HepG2 (cell line): ENCODE measurements around the gene TGM3. TPM values are rescaled to one million over a fixed set of nuclear protein-coding genes. Genes with fewer than 3 reads are reported as not detected.

Experiments
- FOXJ3 ChIP-seq: sonication (generic); formaldehyde crosslinking; IDR thresholded peaks from 2 replicates; pipeline ENCODE4 v1.4.0; 2020; ENCODE audit warnings: missing genetic modification reagents, mild to moderate bottlenecking, borderline replicate concordance
- HNRNPLL ChIP-seq: fragments of 200-400 bp; formaldehyde crosslinking; IDR thresholded peaks from 2 replicates; pipeline ENCODE4 v1.6.1; 2017; ENCODE audit warnings: mild to moderate bottlenecking, low read depth, low read length; ENCODE audit not compliant: poor library complexity, severe bottlenecking
- KAT8 ChIP-seq: IDR thresholded peaks from 2 replicates; pipeline ENCODE4 v1.6.1; 2016; ENCODE audit warnings: missing genetic modification reagents, missing compliant biosample characterization
- KDM1A ChIP-seq: IDR thresholded peaks from 2 replicates; pipeline ENCODE4 v1.6.1; 2016; ENCODE audit warnings: missing compliant biosample characterization
- KDM3A ChIP-seq: IDR thresholded peaks from 2 replicates; pipeline ENCODE4 v1.6.1; 2018; ENCODE audit warnings: low read depth, missing compliant biosample characterization
- KLF15 ChIP-seq: sonication (generic); formaldehyde crosslinking; IDR thresholded peaks from 2 replicates; pipeline ENCODE4 v1.8.1; 2023; ENCODE audit warnings: borderline replicate concordance, mild to moderate bottlenecking, inconsistent platforms, missing genetic modification reagents, mixed read lengths
- MXD4 ChIP-seq: IDR thresholded peaks from 2 replicates; pipeline ENCODE4 v1.6.1; 2016; ENCODE audit warnings: mild to moderate bottlenecking, missing biosample characterization, missing genetic modification reagents
- PLRG1 ChIP-seq: fragments of 450-650 bp; conservative IDR thresholded peaks from 2 replicates; pipeline ENCODE4 v1.6.1; 2016
- RXRB ChIP-seq: IDR thresholded peaks from 2 replicates; pipeline ENCODE4 v1.6.1; 2016; ENCODE audit warnings: borderline replicate concordance, missing genetic modification reagents, missing compliant biosample characterization
- SAFB2 ChIP-seq: sonication (generic); formaldehyde crosslinking; IDR thresholded peaks from 2 replicates; pipeline ENCODE4 v1.5.1; 2020; ENCODE audit warnings: missing genetic modification reagents, low read depth, mild to moderate bottlenecking, borderline replicate concordance
- SMAD9 ChIP-seq: sonication (generic); formaldehyde crosslinking; IDR thresholded peaks from 2 replicates; pipeline ENCODE4 v1.5.1; 2020; ENCODE audit warnings: mild to moderate bottlenecking, missing genetic modification reagents
- SOX6 ChIP-seq, 2 experiments: fragments of 450-650 bp in 1 of 2; sonication (generic) in 1 of 2; formaldehyde crosslinking in 1 of 2; IDR thresholded peaks; 2 replicates each; pipeline versions ENCODE4 v1.4.0 to v1.6.1; 2017 to 2020; ENCODE audit warnings: antibody characterized with exemption in 1 of 2, mild to moderate bottlenecking in 1 of 2, missing genetic modification reagents in 1 of 2
- SP1 ChIP-seq, 2 experiments: fragments of 450-650 bp in 1 of 2; sonication (generic) in 1 of 2; formaldehyde crosslinking in 1 of 2; IDR thresholded peaks; 2 replicates each; pipeline versions ENCODE4 v1.4.0 to v1.6.1; 2016 to 2020; ENCODE audit warnings: missing genetic modification reagents in 1 of 2
- ZFP36L2 ChIP-seq: sonication (generic); formaldehyde crosslinking; IDR thresholded peaks from 2 replicates; pipeline ENCODE4 v1.4.0; 2020; ENCODE audit warnings: missing genetic modification reagents
- ZMYM3 ChIP-seq: sonication (generic); formaldehyde crosslinking; IDR thresholded peaks from 2 replicates; pipeline ENCODE4 v1.5.1; 2020; ENCODE audit warnings: mild to moderate bottlenecking, missing genetic modification reagents
- ZNF143 ChIP-seq: sonication (generic); formaldehyde crosslinking; IDR thresholded peaks from 2 replicates; pipeline ENCODE4 v1.4.0; 2020; ENCODE audit warnings: missing genetic modification reagents
- ZNF331 ChIP-seq: sonication (generic); formaldehyde crosslinking; IDR thresholded peaks from 2 replicates; pipeline ENCODE4 v1.4.0; 2020; ENCODE audit warnings: missing genetic modification reagents
- ZNF567 ChIP-seq: sonication (generic); formaldehyde crosslinking; IDR thresholded peaks from 2 replicates; pipeline ENCODE4 v1.8.1; 2023; ENCODE audit warnings: mild to moderate bottlenecking, missing genetic modification reagents, borderline replicate concordance
- polyA plus RNA-seq, 8 experiments: library from polyadenylated mRNA; depleted of rRNA in 3 of 8; stranded (reverse) in 7 of 8; unstranded in 1 of 8; fragments of >200 nt; fragmentation: Illumina TruSeq in 4 of 8; extraction: Trizol in 4 of 8; gene quantifications; 2 replicates each; pipeline versions ENCODE4 v1.2.1 to v1.2.3, GENCODE V29; 2011 to 2016; ENCODE audit warnings: low read depth in 4 of 8, missing spikeins in 1 of 8, mixed read lengths in 1 of 8; ENCODE audit not compliant: insufficient read depth in 1 of 8
- total RNA-seq, 5 experiments: library from RNA; depleted of rRNA; stranded (reverse); fragments of >200 nt; fragmentation: Illumina TruSeq; extraction: Trizol; gene quantifications; 2 replicates each; pipeline ENCODE4 v1.2.3, GENCODE V29; 2016; ENCODE audit warnings: low read depth in 1 of 5
- TF ChIP-seq, protein P1 (sequence below): sonication (generic); formaldehyde crosslinking; IDR thresholded peaks from 2 replicates; pipeline ENCODE4 v1.9.0; 2022; ENCODE audit warnings: missing genetic modification reagents, mild to moderate bottlenecking, borderline replicate concordance
- TF ChIP-seq, protein P2 (sequence below): sonication (generic); formaldehyde crosslinking; IDR thresholded peaks from 2 replicates; pipeline ENCODE4 v1.4.0; 2020; ENCODE audit warnings: mild to moderate bottlenecking, missing genetic modification reagents
- TF ChIP-seq, protein P3 (sequence below): sonication (generic); formaldehyde crosslinking; conservative IDR thresholded peaks from 2 replicates; pipeline ENCODE4 v1.4.0; 2020; ENCODE audit warnings: mild to moderate bottlenecking, missing genetic modification reagents, moderate library complexity
- TF ChIP-seq, protein P4 (sequence below): sonication (generic); formaldehyde crosslinking; IDR thresholded peaks from 2 replicates; pipeline ENCODE4 v1.5.0; 2020; ENCODE audit warnings: mild to moderate bottlenecking, missing genetic modification reagents

The TGM3 gene
- total and polyA plus RNA-seq, 2 of the 13 experiments (the other 11 are each of a cell fraction or from before 2014, with no cell fraction given) = not detected

DNA sequence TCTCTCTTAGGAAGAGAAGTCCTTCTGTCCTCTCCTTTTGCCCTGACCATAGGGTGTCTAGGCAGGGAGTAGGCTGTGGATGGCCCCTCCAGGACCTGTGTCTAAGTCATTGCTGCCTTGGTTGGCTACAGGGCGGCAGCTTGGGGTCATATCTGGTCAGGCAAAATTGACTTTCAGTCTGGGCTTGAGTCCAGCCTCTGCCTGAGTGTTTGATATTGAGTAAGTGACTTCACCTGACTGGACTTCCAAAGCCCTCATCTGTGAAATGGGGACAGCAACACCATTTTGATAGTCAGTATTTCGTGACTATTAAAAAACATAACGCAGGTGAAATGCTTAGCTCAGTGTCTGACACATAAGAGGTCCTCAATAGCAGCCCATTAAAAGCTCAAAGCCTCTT, 4.6 kb downstream of the TGM3 start (continued):
- TF ChIP-seq RXRB (peak; percentile 44; the same call in 1 of the 2 replicates), SP1 (IDR thresholded peaks at IDR 0.05) (no peak), SP1 (CRISPR knock-in tag; IDR thresholded peaks at IDR 0.05) (no peak), ZFP36L2 (CRISPR knock-in tag) (no peak), SMAD9 (CRISPR knock-in tag) (no peak), KLF15 (CRISPR knock-in tag) (no peak), KAT8 (CRISPR knock-in tag) (no peak), ZNF143 (CRISPR knock-in tag) (no peak), FOXJ3 (CRISPR knock-in tag) (no peak), ZNF331 (CRISPR knock-in tag) (no peak), ZMYM3 (CRISPR knock-in tag) (peak; percentile 66), SOX6 (IDR thresholded peaks at IDR 0.05) (no peak), SOX6 (CRISPR knock-in tag; IDR thresholded peaks at IDR 0.05) (0 out of 2 replicates have a peak, but pooled peaks have one; percentile 6), KDM3A (CRISPR knock-in tag) (no peak), ZNF567 (no peak), KDM1A (peak; percentile 77; the same call in 1 of the 2 replicates), PLRG1 (no peak), MXD4 (CRISPR knock-in tag) (no peak), SAFB2 (CRISPR knock-in tag) (no peak), HNRNPLL (no peak)
- TF ChIP-seq, protein P1, sequence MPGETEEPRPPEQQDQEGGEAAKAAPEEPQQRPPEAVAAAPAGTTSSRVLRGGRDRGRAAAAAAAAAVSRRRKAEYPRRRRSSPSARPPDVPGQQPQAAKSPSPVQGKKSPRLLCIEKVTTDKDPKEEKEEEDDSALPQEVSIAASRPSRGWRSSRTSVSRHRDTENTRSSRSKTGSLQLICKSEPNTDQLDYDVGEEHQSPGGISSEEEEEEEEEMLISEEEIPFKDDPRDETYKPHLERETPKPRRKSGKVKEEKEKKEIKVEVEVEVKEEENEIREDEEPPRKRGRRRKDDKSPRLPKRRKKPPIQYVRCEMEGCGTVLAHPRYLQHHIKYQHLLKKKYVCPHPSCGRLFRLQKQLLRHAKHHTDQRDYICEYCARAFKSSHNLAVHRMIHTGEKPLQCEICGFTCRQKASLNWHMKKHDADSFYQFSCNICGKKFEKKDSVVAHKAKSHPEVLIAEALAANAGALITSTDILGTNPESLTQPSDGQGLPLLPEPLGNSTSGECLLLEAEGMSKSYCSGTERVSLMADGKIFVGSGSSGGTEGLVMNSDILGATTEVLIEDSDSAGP (CRISPR knock-in tag) = no peak
- TF ChIP-seq, protein P2, sequence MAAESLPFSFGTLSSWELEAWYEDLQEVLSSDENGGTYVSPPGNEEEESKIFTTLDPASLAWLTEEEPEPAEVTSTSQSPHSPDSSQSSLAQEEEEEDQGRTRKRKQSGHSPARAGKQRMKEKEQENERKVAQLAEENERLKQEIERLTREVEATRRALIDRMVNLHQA (CRISPR knock-in tag) = no peak
- TF ChIP-seq, protein P3, sequence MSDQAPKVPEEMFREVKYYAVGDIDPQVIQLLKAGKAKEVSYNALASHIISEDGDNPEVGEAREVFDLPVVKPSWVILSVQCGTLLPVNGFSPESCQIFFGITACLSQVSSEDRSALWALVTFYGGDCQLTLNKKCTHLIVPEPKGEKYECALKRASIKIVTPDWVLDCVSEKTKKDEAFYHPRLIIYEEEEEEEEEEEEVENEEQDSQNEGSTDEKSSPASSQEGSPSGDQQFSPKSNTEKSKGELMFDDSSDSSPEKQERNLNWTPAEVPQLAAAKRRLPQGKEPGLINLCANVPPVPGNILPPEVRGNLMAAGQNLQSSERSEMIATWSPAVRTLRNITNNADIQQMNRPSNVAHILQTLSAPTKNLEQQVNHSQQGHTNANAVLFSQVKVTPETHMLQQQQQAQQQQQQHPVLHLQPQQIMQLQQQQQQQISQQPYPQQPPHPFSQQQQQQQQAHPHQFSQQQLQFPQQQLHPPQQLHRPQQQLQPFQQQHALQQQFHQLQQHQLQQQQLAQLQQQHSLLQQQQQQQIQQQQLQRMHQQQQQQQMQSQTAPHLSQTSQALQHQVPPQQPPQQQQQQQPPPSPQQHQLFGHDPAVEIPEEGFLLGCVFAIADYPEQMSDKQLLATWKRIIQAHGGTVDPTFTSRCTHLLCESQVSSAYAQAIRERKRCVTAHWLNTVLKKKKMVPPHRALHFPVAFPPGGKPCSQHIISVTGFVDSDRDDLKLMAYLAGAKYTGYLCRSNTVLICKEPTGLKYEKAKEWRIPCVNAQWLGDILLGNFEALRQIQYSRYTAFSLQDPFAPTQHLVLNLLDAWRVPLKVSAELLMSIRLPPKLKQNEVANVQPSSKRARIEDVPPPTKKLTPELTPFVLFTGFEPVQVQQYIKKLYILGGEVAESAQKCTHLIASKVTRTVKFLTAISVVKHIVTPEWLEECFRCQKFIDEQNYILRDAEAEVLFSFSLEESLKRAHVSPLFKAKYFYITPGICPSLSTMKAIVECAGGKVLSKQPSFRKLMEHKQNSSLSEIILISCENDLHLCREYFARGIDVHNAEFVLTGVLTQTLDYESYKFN = no peak
- TF ChIP-seq, protein P4, sequence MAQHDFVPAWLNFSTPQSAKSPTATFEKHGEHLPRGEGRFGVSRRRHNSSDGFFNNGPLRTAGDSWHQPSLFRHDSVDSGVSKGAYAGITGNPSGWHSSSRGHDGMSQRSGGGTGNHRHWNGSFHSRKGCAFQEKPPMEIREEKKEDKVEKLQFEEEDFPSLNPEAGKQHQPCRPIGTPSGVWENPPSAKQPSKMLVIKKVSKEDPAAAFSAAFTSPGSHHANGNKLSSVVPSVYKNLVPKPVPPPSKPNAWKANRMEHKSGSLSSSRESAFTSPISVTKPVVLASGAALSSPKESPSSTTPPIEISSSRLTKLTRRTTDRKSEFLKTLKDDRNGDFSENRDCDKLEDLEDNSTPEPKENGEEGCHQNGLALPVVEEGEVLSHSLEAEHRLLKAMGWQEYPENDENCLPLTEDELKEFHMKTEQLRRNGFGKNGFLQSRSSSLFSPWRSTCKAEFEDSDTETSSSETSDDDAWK (CRISPR knock-in tag) = no peak
